ENCODE results near the gene ZNF365. TPM values are rescaled to one million over a fixed set of nuclear protein-coding genes. Genes with fewer than 3 reads are reported as not detected.

ZNF365 gene
- total RNA-seq, 4 donors from 2014 or later: 0.67 to 5.8 (median 1.7) TPM

DNA sequence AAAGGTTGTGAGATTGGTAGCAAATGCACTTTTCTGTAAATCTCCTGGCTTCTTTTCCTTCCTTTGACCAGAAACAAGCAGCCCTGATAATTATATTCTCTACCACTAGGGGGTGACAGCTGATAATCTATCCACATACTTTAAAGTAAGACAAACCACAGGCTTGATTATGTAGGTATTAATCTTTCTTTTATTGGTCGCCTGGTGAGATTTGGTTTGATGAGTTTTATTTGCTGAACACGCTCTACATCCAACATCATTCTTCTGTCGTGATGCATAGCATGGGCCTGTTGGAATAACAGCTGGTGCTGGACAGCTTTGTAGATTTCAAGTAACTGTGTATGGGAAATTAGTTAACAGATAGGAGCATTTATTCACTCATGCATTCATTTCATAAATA is 63.5 kb downstream of the ZNF365 start:
- 2% methylated on average over 3 of the region's 3 CpGs; no CpG with 5 or more reads in 1 of the 2 donors for WGBS, 2 donors (ENCODE audit: low coverage in 1 of 2)
- Histone ChIP-seq H3K27me3 (no peaks in the 10 kb centered on the region), H3K36me3 (no peaks in the 10 kb centered on the region), H3K4me1 (peaks cover 0 to 19% (median 3%) of the 10 kb centered on the region in 3 donors), H3K27ac (no peak overlapping the region), H3K9me3 (no peaks in the 10 kb centered on the region), H3K4me3 (no peak overlapping the region)
- TF ChIP-seq, protein P1, sequence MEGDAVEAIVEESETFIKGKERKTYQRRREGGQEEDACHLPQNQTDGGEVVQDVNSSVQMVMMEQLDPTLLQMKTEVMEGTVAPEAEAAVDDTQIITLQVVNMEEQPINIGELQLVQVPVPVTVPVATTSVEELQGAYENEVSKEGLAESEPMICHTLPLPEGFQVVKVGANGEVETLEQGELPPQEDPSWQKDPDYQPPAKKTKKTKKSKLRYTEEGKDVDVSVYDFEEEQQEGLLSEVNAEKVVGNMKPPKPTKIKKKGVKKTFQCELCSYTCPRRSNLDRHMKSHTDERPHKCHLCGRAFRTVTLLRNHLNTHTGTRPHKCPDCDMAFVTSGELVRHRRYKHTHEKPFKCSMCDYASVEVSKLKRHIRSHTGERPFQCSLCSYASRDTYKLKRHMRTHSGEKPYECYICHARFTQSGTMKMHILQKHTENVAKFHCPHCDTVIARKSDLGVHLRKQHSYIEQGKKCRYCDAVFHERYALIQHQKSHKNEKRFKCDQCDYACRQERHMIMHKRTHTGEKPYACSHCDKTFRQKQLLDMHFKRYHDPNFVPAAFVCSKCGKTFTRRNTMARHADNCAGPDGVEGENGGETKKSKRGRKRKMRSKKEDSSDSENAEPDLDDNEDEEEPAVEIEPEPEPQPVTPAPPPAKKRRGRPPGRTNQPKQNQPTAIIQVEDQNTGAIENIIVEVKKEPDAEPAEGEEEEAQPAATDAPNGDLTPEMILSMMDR (IDR thresholded peaks at IDR 0.05): peak; percentile 77 to 89 (median 82)
- TF ChIP-seq POLR2AphosphoS5 (IDR thresholded peaks at IDR 0.05): no peak
- no peak for ATAC-seq

DNA sequence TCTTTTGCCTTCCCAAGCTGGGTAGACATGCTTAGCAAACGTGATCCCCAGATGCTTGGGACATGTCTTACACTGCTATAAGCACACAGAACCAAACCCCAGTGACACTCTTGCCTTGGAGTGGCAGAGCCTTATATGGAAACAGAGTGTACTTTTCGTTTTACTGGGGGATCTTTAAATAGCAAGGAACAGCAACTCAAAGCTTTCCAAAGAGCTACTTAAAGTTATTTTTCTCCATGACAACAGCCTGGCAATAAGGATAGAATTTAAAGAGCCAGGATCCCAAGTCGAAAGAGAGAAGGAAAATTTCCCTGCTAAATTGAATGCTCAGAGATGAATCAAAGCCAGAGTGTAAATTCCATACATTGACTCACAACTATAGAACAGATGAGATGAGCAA is 67.8 kb downstream of the ZNF365 start:
- no peak for ATAC-seq
- Histone ChIP-seq H3K4me3 (no peak overlapping the region), H3K27me3 (no peaks in the 10 kb centered on the region), H3K27ac (no peak overlapping the region), H3K9me3 (no peaks in the 10 kb centered on the region), H3K36me3 (no peaks in the 10 kb centered on the region), H3K4me1 (peaks cover 0 to 15% (median 3%) of the 10 kb centered on the region in 3 donors)
- WGBS, 2 donors (ENCODE audit: low coverage in 1 of 2): 30 to 32% methylated on average over 2 to 3 of the region's 3 CpGs
- TF ChIP-seq, protein P1 (IDR thresholded peaks at IDR 0.05): no peak
- TF ChIP-seq EP300 (IDR thresholded peaks at IDR 0.05): no peak

DNA sequence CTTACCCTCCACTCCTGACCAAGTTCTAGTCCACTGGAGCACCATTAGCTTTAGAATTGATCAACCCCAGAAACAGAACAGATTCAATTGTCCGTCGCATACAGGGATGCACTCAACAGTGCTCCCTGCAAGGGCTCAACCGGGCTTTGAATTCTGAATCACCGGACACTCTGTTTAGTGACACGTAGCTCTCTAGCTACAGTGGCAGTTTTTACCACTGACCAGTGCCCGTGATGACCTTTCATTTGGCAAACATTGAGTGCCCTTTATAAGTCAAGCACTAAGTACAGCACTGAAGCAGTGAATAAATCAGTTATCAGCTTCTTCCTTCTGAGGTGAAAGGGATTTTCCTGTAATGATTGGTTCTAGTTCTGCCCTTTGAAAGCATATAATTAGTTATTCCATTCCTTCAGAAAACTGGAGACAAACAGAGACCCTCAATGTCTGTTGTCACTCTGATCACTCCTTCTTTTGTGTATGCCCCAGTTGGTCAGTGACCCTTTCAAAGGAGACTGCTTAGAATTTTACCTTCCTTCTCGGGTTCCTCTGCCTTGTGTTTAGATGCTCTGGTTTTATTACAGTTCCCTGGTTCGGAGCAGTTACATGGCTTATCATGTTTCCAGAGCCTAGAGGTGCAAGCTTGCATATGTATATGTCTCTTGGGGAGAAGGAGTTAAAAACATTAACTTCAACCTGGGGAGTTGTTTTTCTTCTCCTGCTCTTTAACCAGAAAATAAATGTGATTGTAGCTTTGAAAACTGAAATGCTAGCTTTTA is 68.9 kb downstream of the ZNF365 start:
- H3K27me3 ChIP-seq: no peaks in the 10 kb centered on the region
- WGBS, 2 donors (ENCODE audit: low coverage in 1 of 2): 90 to 94% methylated on average over 4 to 8 of the region's 8 CpGs
- TF ChIP-seq, protein P1 (IDR thresholded peaks at IDR 0.05): no peak
- TF ChIP-seq POLR2A (IDR thresholded peaks at IDR 0.05) (no peak), POLR2AphosphoS5 (IDR thresholded peaks at IDR 0.05) (no peak), EP300 (IDR thresholded peaks at IDR 0.05) (no peak)

DNA sequence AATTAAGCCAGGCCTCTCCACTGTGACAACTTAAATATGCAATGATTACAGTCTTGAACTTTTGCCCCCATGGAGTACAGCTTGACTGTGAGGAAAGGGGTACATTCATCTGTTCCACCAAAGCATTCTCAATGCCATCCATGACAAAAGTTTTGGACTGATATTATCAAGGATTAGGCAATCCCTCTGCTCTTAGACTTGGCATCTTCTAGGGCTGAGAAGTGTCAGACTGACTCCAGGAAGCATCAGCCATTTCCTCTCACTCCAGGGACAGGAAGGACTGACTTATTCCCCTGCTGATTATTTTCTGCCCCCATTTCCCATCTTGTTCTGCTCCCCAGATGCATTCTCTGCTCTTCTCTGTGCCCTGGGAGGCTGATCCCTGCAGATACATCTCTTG is 69.7 kb downstream of the ZNF365 start:
- TF ChIP-seq, protein P1 (IDR thresholded peaks at IDR 0.05): no peak
- TF ChIP-seq POLR2AphosphoS5 (IDR thresholded peaks at IDR 0.05): no peak
- no peak for TF ChIP-seq EP300 (IDR thresholded peaks at IDR 0.05)
- no peak for TF ChIP-seq POLR2A (IDR thresholded peaks at IDR 0.05)
- no peak overlapping the region for H3K4me3 ChIP-seq
- H3K27me3 ChIP-seq: no peaks in the 10 kb centered on the region
- no peak overlapping the region for H3K27ac ChIP-seq
- H3K36me3 ChIP-seq: no peaks in the 10 kb centered on the region
- no peaks in the 10 kb centered on the region for H3K9me3 ChIP-seq
- peaks cover 0 to 15% (median 3%) of the 10 kb centered on the region in 3 donors for H3K4me1 ChIP-seq
- no peak for ATAC-seq

More for the DNA sequence above, 68.9 kb downstream of the ZNF365 start:
- Histone ChIP-seq H3K27ac (no peak overlapping the region), H3K9me3 (no peaks in the 10 kb centered on the region), H3K36me3 (no peaks in the 10 kb centered on the region), H3K4me1 (peaks cover 0 to 15% (median 3%) of the 10 kb centered on the region in 3 donors), H3K4me3 (no peak overlapping the region)
- no peak for ATAC-seq

DNA sequence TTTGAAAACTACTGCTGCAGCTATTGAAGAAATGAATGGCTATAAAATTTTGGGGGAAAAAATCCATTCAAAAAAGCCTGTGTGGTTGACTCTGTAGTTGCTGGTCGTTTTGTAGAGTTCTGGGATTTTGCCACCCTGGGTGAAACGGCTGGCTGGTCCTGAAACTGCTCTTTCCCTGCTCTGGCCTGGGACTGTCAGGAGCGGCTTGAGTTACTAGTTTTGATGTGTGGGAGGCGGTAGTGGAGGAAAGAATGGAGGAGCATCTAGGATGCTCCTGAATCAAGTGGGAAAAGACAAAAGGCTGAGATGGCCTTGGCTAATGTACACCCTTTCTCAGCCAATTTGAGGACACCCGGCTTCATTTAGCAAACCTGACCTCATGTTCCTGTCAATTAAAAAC is 72.5 kb downstream of the ZNF365 start:
- peaks cover 0 to 15% (median 3%) of the 10 kb centered on the region in 3 donors for H3K4me1 ChIP-seq
- no peaks in the 10 kb centered on the region for H3K9me3 ChIP-seq
- TF ChIP-seq, protein P1 (IDR thresholded peaks at IDR 0.05): no peak
- TF ChIP-seq POLR2AphosphoS5 (IDR thresholded peaks at IDR 0.05) (no peak), EP300 (IDR thresholded peaks at IDR 0.05) (no peak), POLR2A (IDR thresholded peaks at IDR 0.05) (no peak)
- H3K27ac ChIP-seq: no peak overlapping the region
- no peaks in the 10 kb centered on the region for H3K27me3 ChIP-seq
- no peak for ATAC-seq
- H3K36me3 ChIP-seq: no peaks in the 10 kb centered on the region
- 66 to 100% methylated on average over 1 to 4 of the region's 5 CpGs for WGBS, 2 donors (ENCODE audit: low coverage in 1 of 2)
- H3K4me3 ChIP-seq: no peak overlapping the region

Data from gastroesophageal sphincter (tissue), 4 donors.